Measurements from ENCODE around the gene MTHFD1L.

DNA sequence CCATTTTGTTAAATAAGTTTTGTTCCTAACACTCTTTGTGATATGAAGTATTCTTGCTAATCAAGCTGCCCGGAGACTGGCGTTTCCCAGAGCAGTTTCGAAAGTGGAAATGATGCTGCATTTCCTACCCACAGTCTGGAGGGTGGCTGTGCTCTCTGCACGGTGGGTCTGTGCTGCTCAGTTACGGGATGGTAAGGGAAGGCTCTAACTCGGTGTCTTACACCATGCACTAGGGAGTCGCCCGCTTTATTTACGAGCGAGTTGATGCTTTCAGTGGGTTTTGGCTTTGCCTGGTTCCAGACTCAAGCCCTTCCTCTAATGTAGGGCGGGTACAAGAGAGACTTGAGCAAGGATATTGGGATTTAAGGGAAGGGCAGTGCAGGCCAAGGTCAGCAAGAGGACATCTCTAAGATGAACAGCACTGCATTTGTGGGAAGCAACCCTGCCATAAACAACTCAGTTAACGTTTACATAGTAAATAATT is 194.2 kb downstream of the MTHFD1L start:
- no peak for TF ChIP-seq ZNF274 (IDR thresholded peaks at IDR 0.05; ENCODE audit: low read depth, low read length)
- no peak for TF ChIP-seq YY1 (IDR thresholded peaks at IDR 0.05; ENCODE audit: insufficient read depth, insufficient read length)

All from NT2/D1 (cell line).